Measurements from ENCODE around the gene KCND2.

DNA sequence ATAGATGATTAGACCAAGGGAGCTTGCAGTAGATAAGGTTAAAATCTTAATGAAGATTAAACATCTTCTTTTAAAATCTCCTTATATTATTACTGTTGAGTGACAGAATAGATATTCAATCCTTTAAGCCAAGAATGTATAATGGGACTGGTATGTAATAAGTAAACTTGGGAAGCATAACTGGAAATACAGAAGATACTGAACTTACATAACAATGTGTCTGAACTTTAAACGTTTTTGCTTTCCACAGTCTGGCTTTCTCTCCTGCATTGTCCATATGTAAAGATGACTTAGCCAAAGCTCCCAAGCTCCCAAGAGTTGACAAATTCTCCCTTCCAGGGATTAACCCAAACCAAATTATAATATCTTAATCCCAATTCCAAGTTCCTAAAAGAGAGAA is 129.8 kb downstream of the KCND2 start:
- TF ChIP-seq, protein P1, sequence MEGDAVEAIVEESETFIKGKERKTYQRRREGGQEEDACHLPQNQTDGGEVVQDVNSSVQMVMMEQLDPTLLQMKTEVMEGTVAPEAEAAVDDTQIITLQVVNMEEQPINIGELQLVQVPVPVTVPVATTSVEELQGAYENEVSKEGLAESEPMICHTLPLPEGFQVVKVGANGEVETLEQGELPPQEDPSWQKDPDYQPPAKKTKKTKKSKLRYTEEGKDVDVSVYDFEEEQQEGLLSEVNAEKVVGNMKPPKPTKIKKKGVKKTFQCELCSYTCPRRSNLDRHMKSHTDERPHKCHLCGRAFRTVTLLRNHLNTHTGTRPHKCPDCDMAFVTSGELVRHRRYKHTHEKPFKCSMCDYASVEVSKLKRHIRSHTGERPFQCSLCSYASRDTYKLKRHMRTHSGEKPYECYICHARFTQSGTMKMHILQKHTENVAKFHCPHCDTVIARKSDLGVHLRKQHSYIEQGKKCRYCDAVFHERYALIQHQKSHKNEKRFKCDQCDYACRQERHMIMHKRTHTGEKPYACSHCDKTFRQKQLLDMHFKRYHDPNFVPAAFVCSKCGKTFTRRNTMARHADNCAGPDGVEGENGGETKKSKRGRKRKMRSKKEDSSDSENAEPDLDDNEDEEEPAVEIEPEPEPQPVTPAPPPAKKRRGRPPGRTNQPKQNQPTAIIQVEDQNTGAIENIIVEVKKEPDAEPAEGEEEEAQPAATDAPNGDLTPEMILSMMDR (IDR thresholded peaks at IDR 0.05): no peak
- no peak for TF ChIP-seq FOXJ3 (CRISPR knock-in tag; IDR thresholded peaks at IDR 0.05)
- TF ChIP-seq TEAD4 (IDR thresholded peaks at IDR 0.05; ENCODE audit: borderline replicate concordance, insufficient read depth): no peak
